Fibroblast of peridontal ligament (primary cell): Measurements from ENCODE around the gene SAG.

Source experiments
- DNase-seq: peaks from one replicate; pipeline ENCODE4 v3.0.0-alpha.2; 2010; ENCODE audit errors: extremely low read depth

Gene SAG

DNA sequence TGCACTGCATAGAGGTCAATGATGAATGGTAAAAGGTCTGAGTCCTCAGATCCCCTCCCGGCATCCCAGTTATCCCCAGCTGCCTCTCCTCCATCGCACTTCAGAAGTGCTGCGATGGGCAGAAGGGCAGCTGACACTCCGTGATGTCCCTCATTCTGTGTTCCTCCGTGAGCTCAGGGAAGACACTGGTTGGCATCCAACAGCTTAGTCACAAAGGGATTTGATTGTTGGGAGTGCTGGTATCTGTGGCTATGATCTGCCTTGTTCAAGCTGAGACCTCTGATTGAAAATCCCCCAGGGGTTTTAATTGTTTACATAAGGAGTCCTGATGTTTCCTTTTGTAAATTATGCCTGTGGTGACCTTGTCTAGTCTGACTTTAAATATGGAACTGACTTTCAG lies 19.0 kb upstream of the SAG start:
- peak; percentile 9 for DNase-seq

DNA sequence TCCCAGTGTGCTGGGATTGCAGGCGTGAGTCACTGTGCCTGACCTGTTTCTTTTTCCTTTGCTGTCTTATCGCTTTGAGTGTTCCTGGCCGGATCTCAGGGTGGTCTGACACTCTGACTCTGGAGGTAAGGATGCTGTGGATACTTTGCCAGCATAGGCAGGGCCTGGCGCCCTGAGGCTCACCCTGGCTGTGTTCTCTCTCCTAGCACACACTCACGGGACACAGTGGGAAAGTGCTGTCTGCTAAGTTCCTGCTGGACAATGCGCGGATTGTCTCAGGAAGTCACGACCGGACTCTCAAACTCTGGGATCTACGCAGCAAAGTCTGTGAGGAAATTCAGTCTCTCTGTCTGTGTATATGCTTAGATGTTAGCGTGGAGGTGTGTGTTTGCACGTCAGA lies 18.0 kb upstream of the SAG start:
- DNase-seq = no peak

DNA sequence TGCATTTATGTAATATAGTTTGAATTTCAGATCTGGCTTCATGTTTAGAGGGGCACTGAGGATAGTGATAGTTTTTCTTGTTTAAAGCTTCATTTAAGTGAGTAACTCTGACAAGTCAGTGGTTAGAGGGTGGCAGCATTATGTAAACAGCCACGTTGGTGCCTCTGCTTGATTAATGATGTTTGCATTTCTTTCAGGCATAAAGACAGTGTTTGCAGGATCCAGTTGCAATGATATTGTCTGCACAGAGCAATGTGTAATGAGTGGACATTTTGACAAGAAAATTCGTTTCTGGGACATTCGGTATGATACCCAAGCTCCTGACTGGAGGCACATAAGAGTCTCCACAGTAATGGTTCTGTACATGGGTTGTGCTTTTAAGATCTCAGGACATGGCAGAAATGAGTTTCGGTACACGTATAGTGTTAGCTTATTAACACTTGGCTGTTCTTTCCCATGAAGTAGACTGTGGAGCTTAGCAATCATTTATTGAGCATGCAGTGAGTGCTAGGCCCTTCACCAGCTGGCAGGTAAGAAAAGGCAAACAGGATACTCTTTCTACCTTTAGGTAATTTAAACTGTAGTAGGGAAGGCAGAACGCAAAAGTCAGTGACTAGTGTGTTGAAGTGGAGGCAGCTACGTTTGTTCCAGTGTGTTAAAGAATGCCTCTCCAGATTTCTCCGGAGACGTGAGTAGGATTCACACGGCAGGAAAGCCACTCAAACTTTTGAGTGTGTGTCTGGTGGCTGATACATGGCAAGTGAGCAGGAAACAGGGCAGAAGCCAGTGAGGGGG lies 17.4 kb upstream of the SAG start:
- no peak for DNase-seq

DNA sequence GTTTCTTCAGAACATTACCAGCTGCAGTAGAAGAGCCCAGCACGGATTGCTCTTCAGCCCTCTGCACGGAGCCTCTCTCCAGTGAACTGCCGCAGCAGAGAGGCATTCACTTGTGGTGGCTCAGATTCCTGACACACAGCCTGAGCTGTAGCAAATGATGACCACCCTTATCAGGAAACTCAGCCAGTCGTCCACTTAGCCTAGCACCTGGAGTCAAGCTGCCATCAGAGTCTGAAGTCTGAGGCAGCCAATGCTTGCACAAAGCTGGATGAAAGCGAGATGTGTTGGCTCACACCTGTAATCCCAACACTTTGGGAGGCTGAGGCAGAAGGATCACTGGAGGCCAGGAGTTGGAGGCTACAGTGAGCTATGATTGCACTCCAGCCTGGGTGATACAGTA lies 11.7 kb upstream of the SAG start:
- DNase-seq = no peak

DNA sequence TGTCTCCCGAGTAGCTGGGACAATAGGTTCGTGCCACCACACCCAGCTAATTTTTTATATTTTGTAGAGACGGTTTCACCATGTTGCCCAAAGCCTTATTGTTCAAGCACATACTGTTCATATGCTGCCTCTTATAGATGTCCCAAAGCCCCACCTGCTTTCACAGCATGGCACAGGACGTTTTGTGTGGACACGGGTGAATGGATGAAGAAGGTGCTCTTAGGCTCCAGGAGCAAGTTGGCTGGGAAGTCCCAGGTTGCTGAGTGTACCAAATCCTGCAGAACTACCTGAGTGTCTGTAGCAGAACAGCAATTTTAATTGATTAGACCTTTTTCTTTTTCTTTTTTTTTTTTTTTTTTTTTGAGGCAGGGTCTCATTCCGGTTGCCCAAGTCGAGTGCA lies 10.5 kb upstream of the SAG start:
- DNase-seq = no peak

DNA sequence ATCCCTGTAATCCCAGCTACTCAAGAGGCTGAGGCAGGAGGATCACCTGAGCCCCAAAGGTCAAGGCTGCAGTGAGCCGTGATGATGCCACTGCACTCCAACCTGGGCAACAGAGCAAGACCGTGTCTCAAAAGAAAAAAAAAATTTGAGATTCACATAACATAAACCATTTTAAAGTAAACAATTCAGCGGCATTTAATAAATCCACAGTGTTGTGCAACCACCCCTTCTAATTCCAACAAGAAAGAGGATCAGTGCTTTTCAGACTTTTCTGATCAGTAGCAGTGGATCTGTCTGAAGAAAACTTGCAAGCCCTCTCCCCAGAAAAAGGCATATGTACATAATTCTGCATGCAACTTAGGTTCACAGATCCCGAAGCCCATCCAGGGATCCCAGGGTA lies 7.2 kb upstream of the SAG start:
- DNase-seq = no peak

DNA sequence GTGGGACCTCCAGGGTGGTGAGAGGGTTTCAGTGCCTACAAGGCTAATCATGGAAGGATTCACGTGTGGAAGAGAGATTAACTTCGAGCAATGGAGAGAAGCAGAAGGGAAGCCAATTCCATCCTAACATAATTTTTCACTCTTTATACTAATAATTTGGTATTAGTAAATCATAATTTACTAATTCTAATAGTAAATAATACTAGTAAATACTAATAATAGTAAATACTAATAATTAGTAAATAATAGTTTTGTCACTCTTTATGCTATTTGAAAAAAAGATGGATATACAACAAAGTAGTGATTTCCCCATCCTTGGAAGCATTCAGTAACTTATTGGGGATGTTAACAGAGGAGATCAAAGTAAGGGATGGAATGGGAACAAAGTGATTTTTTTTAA lies 6.4 kb upstream of the SAG start:
- DNase-seq = no peak

DNA sequence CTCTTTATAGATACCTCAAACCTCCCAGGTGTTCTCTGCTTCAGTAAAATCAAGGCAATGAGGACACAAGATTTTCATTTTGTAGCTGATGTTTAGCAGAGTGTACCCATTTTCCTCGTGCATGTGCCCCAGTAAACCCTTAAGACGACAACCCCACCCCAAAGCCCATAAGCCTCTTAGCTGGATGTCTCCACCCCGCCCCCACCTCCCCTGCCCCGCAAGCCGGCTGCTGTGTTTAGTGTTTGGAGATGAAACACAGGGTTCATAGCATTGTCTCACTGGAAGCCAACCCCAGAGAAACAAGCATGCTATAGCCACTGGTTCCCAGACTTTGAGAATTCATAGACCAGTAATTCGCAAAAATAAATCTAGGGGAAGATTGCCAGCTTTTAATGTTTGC lies 5.8 kb upstream of the SAG start:
- no peak for DNase-seq

DNA sequence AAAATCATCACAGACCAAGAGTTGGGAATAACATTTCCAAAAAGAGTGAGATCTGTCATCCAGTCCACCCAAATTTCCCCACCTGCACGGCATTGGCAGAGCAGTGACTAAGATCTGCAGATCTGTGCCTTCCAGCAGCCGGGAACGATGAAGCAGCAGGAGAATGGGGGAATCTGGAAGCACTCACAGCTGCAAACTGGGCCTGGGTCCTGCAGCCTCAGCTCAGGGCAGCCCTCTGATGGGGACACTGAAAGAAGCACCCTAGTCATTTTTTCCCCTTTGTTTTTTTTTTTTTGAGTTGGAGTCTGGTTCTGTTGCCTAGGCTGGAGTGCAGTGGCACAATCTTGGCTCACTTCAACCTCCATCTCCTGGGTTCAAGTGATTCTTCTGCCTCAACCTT lies 4.4 kb upstream of the SAG start:
- DNase-seq = no peak

DNA sequence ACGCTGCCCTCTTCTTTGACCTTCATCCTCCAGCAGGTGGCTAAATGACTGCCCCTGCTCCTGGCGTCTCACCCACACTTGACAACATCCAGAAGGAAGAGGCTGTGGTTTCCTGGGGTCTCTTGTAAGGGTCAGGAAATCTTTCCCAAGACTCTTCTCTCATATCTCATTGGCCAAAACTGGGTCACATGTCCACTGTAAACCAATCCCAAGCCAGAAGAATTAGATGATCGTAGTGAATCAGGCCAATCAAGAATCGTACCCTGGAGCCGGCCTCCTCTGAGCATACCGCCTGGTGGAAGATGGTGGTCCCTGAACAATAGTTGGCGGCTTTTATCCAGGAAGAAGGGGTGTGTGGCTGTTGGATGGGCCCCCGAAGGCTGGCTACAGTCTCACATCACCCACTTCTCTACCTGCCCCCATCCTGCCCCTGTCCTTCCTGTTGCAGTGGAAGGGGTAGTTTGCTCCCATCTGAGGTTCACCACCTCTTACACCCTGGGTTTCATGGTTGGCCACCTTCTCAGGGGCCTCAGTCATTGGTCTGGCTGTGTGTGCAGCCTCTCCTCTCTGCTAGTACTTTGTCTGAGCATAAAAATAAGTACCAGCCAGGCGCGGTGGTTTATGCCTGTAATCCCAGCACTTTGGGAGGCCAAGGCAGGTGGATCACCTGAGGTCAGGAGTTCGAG lies 3.8 kb downstream of the SAG start:
- DNase-seq = no peak

DNA sequence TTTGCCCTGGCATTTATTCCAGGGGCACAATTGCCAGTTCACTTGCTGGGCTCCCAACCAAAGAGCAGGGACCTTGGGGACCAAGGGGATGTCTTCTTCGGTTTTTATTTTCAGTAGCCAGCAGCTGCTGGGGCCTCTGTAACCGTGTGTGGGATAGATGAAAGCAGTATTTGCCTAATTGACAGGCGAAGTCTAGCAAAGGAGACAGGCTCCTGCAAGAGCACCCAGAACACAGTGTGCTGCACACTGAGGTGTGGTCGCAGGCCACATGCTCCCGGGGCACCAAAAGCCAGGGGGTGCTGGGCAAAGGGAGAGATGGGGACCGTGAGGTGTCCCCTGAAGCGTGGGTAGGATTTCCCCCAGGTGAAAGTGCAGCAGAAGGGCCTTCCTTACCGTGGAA lies 5.3 kb downstream of the SAG start:
- no peak for DNase-seq

DNA sequence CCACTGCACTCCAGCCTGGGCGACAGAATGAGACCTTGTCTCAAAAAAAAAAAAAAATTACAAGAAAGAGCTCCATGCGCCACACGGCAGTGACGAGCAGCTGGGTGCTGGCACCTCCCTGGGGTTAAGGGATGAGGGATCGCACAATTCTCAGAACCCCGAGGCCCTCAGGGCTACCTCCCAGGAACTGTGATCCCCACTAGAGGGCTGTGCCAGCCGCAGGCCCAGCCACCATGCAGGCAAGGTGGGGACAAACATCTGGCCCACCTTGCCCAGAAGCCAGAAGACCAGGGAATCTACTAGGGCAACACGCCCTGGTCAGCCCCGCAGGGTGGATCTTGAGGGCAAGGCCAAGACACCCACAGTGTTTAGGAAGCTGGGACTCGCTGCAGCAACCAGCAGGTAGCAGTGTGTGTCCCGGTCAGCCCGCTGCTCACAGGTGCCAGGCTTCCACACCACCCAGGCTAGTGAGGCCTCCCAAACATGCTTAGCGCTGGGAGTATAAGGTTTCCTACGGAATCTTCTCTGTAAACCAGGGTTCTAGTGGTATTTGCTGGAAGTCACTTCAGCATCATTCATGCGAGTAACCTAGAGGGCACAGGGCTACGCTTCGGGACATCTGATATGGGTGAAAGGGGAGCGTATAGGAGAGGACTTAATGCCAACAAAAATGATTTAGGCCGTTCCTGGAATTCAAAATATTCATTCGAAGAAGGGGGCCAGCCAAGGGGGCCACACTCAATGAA lies 6.7 kb downstream of the SAG start:
- DNase-seq = no peak

DNA sequence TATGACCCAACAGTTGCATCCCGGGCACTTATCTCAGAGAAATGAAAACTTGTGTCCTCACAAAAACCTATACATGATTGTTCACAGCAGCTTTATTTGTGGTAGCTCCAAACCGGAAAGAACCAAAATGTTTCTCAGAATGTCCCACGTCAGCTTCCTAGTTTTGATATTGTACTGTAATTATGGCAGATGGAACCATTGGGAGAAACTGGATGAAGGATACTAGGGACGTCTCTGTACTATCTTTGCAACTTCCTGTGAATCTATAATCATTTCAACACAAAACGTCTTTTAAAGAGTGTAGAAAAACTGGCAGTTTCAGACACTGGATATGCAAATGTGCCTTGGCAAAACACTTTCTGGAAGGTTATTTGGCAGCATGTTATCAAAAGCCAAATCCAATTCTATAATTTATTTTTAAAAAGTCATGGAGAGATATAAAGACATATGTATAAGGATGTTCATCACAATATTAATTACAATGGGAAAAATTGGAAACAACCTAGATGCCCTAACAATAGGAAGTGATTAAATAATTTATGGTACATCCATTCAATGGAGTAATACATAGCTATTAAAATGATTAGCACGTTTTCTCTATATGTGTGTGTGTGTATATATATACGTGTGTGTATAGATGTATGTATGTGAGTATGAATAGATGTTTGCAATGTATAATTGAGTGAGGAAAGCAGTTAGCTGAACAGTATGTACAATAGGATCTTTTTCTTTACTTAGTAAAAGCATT lies 9.8 kb downstream of the SAG start:
- no peak for DNase-seq

DNA sequence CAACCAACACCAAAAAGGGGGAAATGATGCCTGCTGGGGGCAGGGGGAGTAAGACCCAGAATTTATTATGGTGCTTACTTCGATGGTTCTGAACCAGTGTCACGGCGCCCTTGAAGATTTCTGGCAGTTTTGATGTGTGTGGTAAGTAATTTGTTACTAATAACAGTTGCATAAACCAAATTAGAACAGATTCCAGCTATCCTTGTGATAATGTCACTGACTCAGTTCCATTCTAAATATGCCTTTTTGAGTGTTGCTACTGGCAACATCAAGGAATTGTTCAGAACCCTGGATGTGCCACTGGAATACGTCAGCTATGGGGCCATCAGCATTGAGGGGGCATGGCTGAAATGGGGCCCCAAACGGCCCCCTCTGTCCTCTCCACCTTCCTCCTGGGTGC lies 11.6 kb downstream of the SAG start:
- DNase-seq = no peak

DNA sequence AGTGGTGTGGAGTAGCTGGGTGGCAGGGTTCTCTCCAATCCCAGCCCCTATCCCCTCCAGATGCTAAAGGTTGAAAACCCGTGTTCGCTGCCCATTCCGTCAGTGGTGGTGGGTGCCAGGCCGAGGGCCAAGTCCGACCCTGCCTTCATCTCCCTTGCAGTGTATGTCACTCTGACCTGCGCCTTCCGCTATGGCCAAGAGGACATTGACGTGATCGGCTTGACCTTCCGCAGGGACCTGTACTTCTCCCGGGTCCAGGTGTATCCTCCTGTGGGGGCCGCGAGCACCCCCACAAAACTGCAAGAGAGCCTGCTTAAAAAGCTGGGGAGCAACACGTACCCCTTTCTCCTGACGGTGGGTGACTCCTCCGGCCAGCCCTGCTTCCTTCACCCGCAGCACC lies 12.9 kb downstream of the SAG start:
- DNase-seq = no peak

DNA sequence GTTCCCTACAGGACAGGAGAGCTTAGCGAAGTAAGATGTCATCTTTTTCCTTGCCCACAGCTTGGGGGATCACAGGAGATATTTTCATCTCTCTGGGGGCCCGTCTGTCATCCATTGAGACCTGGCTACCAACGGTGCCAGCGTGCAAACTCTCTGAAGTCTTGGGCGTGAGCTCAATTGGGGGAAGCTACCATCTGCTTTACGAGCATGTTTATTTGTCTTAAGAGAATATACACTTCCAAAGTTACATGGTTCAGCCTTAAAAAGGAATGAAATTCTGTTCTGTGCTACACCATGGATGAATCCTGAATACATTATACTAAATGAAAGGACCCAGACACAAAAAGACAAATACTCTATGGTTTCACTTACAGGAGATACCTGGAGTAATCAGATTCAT lies 13.6 kb downstream of the SAG start:
- DNase-seq = no peak

DNA sequence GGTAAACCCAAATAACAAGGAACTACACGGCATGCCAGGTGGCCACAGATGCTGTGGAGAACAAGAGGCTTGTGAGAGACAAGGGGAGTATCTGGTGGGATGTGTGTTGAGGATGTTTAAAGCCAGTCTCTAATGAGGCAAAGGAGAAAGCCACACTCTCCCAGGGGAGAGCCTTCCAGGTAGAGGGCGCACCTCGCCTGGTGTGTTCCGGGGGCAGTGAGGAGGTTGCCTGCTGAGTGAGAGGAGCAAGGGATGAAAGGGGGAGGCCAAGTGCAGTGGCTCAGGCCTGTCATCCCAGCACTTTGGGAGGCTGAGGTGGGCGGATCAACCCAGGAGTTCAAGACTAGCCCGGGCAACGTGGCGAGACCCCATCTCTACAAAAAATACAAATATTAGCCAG lies 16.2 kb downstream of the SAG start:
- no peak for DNase-seq

DNA sequence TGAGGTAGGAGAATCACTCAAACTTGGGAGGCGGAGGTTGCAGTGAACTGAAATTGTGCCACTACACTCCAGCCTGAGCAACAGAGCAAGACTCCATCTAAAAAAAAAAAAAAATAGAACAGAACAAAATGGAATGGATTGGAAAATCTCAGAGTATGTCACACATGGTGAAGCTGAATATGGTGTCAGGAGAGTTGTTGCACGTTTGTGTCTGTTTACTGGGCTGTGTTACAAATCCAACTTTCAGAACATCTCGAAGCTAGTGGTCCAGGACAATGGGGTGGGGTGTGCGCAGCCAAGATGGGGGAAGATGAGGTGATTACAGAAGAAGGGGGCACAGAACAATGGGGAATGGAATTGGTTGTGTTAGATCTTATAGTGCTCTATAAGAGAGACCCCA lies 17.6 kb downstream of the SAG start:
- no peak for DNase-seq

DNA sequence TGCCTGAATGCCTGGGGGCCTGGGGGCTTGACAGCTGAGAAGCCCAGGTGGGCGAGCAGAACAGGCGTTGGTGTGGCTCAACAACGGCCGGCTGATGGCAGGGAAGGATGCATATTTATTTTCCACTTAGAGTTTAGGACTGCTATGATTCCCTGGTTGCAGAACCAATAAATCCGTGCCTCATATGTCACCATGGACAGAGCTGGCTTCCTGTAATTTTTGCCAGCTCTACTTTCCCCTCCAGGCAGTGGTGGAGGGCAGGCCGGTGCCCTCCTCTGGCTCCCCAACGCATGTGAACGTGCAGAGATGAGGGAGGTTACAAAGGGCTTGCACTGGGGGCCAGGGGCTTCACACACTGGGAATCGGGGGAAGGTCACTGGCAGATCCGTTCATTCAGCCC lies 18.2 kb downstream of the SAG start:
- DNase-seq = no peak

DNA sequence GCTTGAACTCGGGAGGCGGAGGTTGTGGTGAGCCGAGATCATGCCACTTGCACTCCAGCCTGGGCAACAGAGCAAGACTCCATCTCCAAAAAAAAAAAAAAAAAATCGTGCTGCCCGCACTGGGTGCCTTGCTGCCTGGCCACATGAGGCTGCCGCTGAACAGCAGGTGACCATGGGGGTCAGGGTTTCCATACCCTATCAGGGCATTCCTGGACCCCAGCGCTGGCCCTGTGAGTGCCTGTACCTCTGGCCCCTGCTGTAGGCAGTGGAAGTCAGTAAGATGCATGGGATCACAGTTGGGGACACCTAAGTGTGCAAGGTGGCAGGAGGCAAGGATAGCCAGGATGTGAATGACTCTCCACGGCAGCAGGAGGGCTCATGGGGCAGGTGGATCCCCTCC lies 18.9 kb downstream of the SAG start:
- DNase-seq = no peak

DNA sequence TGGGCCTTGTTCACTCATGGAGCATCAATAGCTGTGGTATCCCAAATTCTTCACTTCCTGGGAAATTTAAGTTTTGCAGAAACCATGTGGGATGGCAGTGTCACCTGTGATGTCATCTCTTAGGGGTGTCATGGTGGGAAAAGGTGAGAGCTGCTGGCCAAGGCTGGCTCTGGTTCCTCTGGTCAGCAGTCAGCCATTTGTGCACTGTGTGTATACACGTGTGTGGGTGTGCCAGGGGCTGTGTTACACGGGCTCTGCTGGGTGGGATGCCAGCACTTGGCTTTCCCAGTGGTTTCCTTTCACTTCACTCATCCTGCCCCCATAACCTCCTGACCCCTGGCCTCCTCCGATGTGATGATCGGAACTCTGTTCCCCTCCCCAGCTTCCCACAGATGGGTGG lies 21.3 kb downstream of the SAG start:
- no peak for DNase-seq

DNA sequence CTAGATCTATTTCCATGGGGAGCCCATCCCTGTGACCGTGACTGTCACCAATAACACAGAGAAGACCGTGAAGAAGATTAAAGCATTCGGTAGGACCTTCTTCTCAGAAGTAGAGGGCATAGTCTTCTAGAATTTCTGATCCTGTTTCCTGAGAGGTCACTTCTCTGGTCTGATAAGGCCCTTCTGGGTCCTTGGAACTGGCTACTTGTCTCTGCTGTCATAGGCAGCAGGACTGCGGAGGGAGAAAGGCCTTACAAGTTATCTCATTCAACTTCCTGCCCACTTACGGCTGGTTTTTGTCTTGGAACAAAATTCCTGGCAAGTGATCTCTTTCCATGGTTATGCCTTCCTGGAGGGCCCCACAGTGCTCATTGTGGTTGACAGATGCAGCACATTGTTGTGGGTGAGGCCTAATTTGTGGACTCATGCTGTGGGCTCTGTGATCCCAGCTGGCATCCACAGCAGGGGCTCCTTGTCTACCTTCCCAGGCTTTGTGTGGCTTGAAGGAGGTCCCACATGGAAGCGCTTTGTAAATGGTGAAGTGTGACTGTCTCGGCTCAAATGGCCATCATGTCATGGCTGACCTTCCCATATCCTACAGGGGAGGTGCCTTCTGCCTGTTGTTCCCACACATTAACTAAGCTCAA lies 22.0 kb downstream of the SAG start:
- DNase-seq = no peak
